HepG2 (cell line): Measurements from ENCODE around the gene SLC16A3. TPM values are rescaled to one million over a fixed set of nuclear protein-coding genes. Genes with fewer than 3 reads are reported as not detected.

ENCODE experiments used
- DPF2 ChIP-seq: sonication (generic); formaldehyde crosslinking; IDR thresholded peaks from 2 replicates; pipeline ENCODE4 v1.4.0; 2020; ENCODE audit warnings: mild to moderate bottlenecking, low read depth, missing genetic modification reagents, borderline replicate concordance
- HCFC1 ChIP-seq: fragments of 150-350 bp; IDR thresholded peaks from 2 replicates; pipeline ENCODE4 v1.6.1; 2014; ENCODE audit warnings: low read depth, low read length
- HIVEP1 ChIP-seq: sonication (generic); formaldehyde crosslinking; IDR thresholded peaks from 2 replicates; pipeline ENCODE4 v1.4.0; 2020; ENCODE audit warnings: mild to moderate bottlenecking, missing genetic modification reagents
- MED1 ChIP-seq: sonication (generic); formaldehyde crosslinking; IDR thresholded peaks from 2 replicates; pipeline ENCODE4 v1.4.0; 2020; ENCODE audit warnings: missing genetic modification reagents
- MTF1 ChIP-seq: sonication (generic); formaldehyde crosslinking; IDR thresholded peaks from 2 replicates; pipeline ENCODE4 v1.5.0; 2020; ENCODE audit warnings: missing genetic modification reagents
- NFE2L2 ChIP-seq: fragments of 150-350 bp; IDR thresholded peaks from 2 replicates; pipeline ENCODE4 v1.6.1; 2014; ENCODE audit warnings: low read length
- SRSF4 ChIP-seq: fragments of 200-400 bp; formaldehyde crosslinking; IDR thresholded peaks from one replicate; pipeline ENCODE4 v1.6.1; 2018; ENCODE audit warnings: mild to moderate bottlenecking, low read depth, low read length, moderate library complexity; ENCODE audit not compliant: poor library complexity, severe bottlenecking
- TP53 ChIP-seq: sonication (generic); formaldehyde crosslinking; conservative IDR thresholded peaks from 2 replicates; pipeline ENCODE4 v1.4.0; 2020; ENCODE audit warnings: missing genetic modification reagents
- ZBTB4 ChIP-seq: sonication (generic); formaldehyde crosslinking; IDR thresholded peaks from 2 replicates; pipeline ENCODE4 v1.4.0; 2020; ENCODE audit warnings: missing genetic modification reagents, mild to moderate bottlenecking, borderline replicate concordance
- ZFP41 ChIP-seq: sonication (generic); formaldehyde crosslinking; IDR thresholded peaks from 2 replicates; pipeline ENCODE4 v1.4.0; 2020; ENCODE audit warnings: mild to moderate bottlenecking, missing genetic modification reagents, borderline replicate concordance
- ZNF276 ChIP-seq: sonication (generic); formaldehyde crosslinking; IDR thresholded peaks from 2 replicates; pipeline ENCODE4 v1.4.0; 2020; ENCODE audit warnings: mild to moderate bottlenecking, low read depth, missing genetic modification reagents
- ZNF547 ChIP-seq: sonication (generic); formaldehyde crosslinking; IDR thresholded peaks from 2 replicates; pipeline ENCODE4 v1.5.1; 2020; ENCODE audit warnings: mild to moderate bottlenecking, missing genetic modification reagents
- ZNF552 ChIP-seq: sonication (generic); formaldehyde crosslinking; IDR thresholded peaks from 2 replicates; pipeline ENCODE4 v1.9.0; 2022; ENCODE audit warnings: missing genetic modification reagents, mild to moderate bottlenecking, borderline replicate concordance
- ZNF576 ChIP-seq: sonication (generic); formaldehyde crosslinking; IDR thresholded peaks from 2 replicates; pipeline ENCODE4 v1.4.0; 2020; ENCODE audit warnings: mild to moderate bottlenecking, missing genetic modification reagents
- ZNF704 ChIP-seq: sonication (generic); formaldehyde crosslinking; IDR thresholded peaks from 2 replicates; pipeline ENCODE4 v1.8.1; 2023; ENCODE audit warnings: mild to moderate bottlenecking, inconsistent platforms, moderate library complexity, missing genetic modification reagents, borderline replicate concordance
- ZNF710 ChIP-seq: sonication (generic); formaldehyde crosslinking; IDR thresholded peaks from 2 replicates; pipeline ENCODE4 v1.5.0; 2020; ENCODE audit warnings: mild to moderate bottlenecking, missing genetic modification reagents, borderline replicate concordance
- ZNF782 ChIP-seq: sonication (generic); formaldehyde crosslinking; IDR thresholded peaks from 2 replicates; pipeline ENCODE4 v1.4.0; 2020; ENCODE audit warnings: missing genetic modification reagents, mild to moderate bottlenecking, borderline replicate concordance
- ZNF841 ChIP-seq: sonication (generic); formaldehyde crosslinking; IDR thresholded peaks from 2 replicates; pipeline ENCODE4 v1.8.1; 2023; ENCODE audit warnings: missing genetic modification reagents, borderline replicate concordance
- ZZZ3 ChIP-seq: sonication (generic); formaldehyde crosslinking; IDR thresholded peaks from 2 replicates; pipeline ENCODE4 v1.4.0; 2020; ENCODE audit warnings: missing genetic modification reagents, mild to moderate bottlenecking, borderline replicate concordance
- polyA plus RNA-seq, 8 experiments: library from polyadenylated mRNA; depleted of rRNA in 3 of 8; stranded (reverse) in 7 of 8; unstranded in 1 of 8; fragments of >200 nt; fragmentation: Illumina TruSeq in 4 of 8; extraction: Trizol in 4 of 8; gene quantifications; 2 replicates each; pipeline versions ENCODE4 v1.2.1 to v1.2.3, GENCODE V29; 2011 to 2016; ENCODE audit warnings: low read depth in 4 of 8, missing spikeins in 1 of 8, mixed read lengths in 1 of 8; ENCODE audit not compliant: insufficient read depth in 1 of 8
- total RNA-seq, 5 experiments: library from RNA; depleted of rRNA; stranded (reverse); fragments of >200 nt; fragmentation: Illumina TruSeq; extraction: Trizol; gene quantifications; 2 replicates each; pipeline ENCODE4 v1.2.3, GENCODE V29; 2016; ENCODE audit warnings: low read depth in 1 of 5

The SLC16A3 gene
- total and polyA plus RNA-seq, 2 of the 13 experiments (the other 11 are each of a cell fraction or from before 2014, with no cell fraction given) = 242 to 349 TPM

- TF ChIP-seq ZNF710 (CRISPR knock-in tag) (peak; percentile 44), MTF1 (CRISPR knock-in tag) (no peak; the same call in 1 of the 2 replicates), TP53 (CRISPR knock-in tag) (peak; percentile 85; the same call in 1 of the 2 replicates), ZZZ3 (CRISPR knock-in tag) (peak; percentile 42), NFE2L2 (no peak), ZNF704 (CRISPR knock-in tag) (peak; percentile 58; the same call in 1 of the 2 replicates), ZNF841 (CRISPR knock-in tag) (no peak), ZNF782 (peak; percentile 64; the same call in 1 of the 2 replicates), ZNF547 (CRISPR knock-in tag) (no peak; the same call in 1 of the 2 replicates), DPF2 (CRISPR knock-in tag) (no peak; the same call in none of the 2 replicates), ZNF276 (peak; percentile 68; the same call in 1 of the 2 replicates), ZBTB4 (CRISPR knock-in tag) (peak; percentile 54), MED1 (CRISPR knock-in tag) (peak; percentile 83), ZFP41 (CRISPR knock-in tag) (no peak), SRSF4 (no peak), HCFC1 (no peak), ZNF552 (0 out of 2 replicates have a peak, but pooled peaks have one; percentile 26), HIVEP1 (CRISPR knock-in tag) (peak; percentile 66; the same call in 1 of the 2 replicates), ZNF576 (CRISPR knock-in tag) (peak; percentile 59; the same call in 1 of the 2 replicates)
Observed at GRCh38 chr17:82241183-82241925, 12.5 kb downstream of the SLC16A3 start (continued).
